Measurements from ENCODE around the gene BRMS1L.

The BRMS1L gene

DNA sequence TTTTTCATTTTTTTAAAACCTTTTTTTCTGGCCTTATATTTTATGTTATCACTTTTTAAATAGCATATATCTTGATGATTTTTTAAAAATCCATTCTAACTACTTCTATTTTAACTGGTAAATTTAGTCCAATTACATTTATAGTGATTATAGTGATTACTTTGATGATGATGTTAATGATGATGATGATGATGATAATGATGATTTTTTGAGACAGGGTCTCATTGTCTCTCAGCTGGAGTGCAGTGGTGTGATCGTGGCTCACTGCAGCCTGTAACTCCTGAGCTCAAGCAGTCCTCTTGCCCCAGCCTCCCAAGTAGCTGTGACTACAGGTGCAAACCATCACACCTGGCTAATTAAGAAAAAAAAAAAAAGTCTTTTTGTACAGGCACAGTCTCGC, 27.1 kb downstream of the BRMS1L start:
- ChIA-PET POLR2A (ENCODE audit: low non-redundant PET) (no interaction called here), CTCF (interaction anchor here (0.6 kb wide), 1 partner anchor 1363 kb away, joined by 3 read pairs; no protein-coding TSS in a partner anchor)
- TF ChIP-seq CTCF (conservative IDR thresholded peaks at IDR 0.05; ENCODE audit: low read depth), result no peak
- H3K27ac ChIP-seq, result no peak overlapping the region
- DNase-seq (ENCODE audit: low spot score), result no peak

- DNase-seq (ENCODE audit: low spot score), result no peak
- POLR2A ChIA-PET (ENCODE audit: low non-redundant PET), result no interaction called here
- CTCF ChIA-PET, result interaction anchor here (0.7 to 1.0 kb wide), 2 partner anchors 40 to 345 kb away, joined by 3 read pairs; no protein-coding TSS in a partner anchor
- no peak for TF ChIP-seq CTCF (conservative IDR thresholded peaks at IDR 0.05; ENCODE audit: low read depth)
- no peak overlapping the region for H3K27ac ChIP-seq
Observed at GRCh38 chr14:35854696-35855270, 28.6 kb downstream of the BRMS1L start.

DNA sequence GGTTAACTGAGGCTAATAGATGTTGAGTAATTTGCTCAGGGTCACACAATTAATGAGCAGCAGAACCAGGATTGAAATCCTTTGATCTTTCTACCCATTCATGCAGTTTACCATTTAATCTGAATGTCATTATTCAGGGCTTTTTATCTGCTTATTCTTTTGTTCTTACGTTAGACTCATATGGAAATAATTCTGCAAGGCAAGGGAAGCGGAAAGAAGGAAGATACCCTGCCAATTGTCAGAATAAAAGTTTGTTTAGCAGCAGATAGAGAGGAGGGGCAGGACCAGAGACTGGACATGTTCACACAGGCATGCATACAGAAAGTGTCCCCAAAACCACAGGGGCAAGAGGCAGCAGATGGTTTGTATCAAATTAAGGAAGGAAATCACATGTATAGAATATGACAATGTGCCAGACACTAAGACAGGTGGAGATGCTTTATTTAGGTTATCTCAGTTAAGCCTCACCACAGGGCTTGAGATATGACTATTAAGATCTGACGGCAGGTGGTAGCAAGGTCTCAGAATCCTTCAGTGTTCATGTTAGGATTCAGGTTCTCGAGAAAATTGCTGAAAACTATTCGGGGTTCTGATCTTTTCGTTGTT, 29.8 kb downstream of the BRMS1L start:
- H3K27ac ChIP-seq, result no peak overlapping the region
- CTCF ChIA-PET, result no interaction called here
- no peak for DNase-seq (ENCODE audit: low spot score)
- POLR2A ChIA-PET (ENCODE audit: low non-redundant PET), result no interaction called here
- no peak for TF ChIP-seq CTCF (conservative IDR thresholded peaks at IDR 0.05; ENCODE audit: low read depth)

- ChIA-PET CTCF (no interaction called here), POLR2A (ENCODE audit: low non-redundant PET) (no interaction called here)
- no peak for TF ChIP-seq CTCF (conservative IDR thresholded peaks at IDR 0.05; ENCODE audit: low read depth)
Observed at GRCh38 chr14:35858521-35859209, 32.5 kb downstream of the BRMS1L start.

DNA sequence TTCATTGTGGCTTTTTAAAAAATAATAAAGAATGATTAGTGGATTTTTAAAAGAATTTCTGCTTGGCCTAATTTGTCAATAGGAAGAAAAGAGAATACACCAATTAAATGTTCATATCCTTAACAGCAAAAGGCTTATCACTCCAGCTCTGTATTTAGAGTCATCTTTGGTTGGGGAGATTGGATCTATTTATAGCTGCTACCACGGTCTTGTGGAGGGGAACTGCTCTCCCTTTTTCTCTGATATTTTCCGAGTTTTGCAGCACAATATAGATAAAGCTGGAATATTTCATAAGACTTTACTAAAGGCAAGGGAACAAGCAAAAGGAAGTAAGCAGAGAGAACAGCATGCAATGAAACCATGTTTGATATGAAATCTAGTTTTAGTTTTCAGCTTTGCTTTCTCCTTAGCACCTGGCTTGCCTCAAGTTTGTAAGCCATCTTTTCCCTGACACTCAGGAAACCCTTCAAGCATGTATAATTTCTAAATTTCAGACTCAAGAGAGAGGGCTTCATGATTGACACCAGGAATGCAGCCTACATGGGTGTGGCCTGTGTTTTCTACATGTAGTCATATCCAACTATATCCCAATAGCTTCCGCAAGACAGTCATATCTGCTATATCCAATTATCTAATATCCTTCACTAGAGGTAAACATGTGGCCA, 35.2 kb downstream of the BRMS1L start:
- H3K27ac ChIP-seq, result no peak overlapping the region
- DNase-seq (ENCODE audit: low spot score), result no peak
- CTCF ChIA-PET, result no interaction called here
- TF ChIP-seq CTCF (conservative IDR thresholded peaks at IDR 0.05; ENCODE audit: low read depth), result no peak
- POLR2A ChIA-PET (ENCODE audit: low non-redundant PET), result no interaction called here

More at GRCh38 chr14:35858521-35859209, 32.5 kb downstream of the BRMS1L start:
- peak overlapping the region; percentile 60 for H3K27ac ChIP-seq
- DNase-seq (ENCODE audit: low spot score), result peak; percentile 51

- CTCF ChIA-PET, result no interaction called here
Observed at GRCh38 chr14:35865611-35866324, 39.6 kb downstream of the BRMS1L start.

More at GRCh38 chr14:35865611-35866324, 39.6 kb downstream of the BRMS1L start:
- TF ChIP-seq CTCF (conservative IDR thresholded peaks at IDR 0.05; ENCODE audit: low read depth), result no peak
- DNase-seq (ENCODE audit: low spot score), result no peak
- H3K27ac ChIP-seq, result no peak overlapping the region
- POLR2A ChIA-PET (ENCODE audit: low non-redundant PET), result no interaction called here
